ENCODE results near the gene HYDIN. TPM values are rescaled to one million over a fixed set of nuclear protein-coding genes. Genes with fewer than 3 reads are reported as not detected.
"Not testable (repeated sequence)": the region's sequence is repeated elsewhere in the genome, so short reads cannot be mapped to it uniquely, and the experiment has no call there.

HYDIN gene
- total RNA-seq, 4 donors from 2014 or later, result 0.16 to 2.0 (median 1.4) TPM; not detected in 1

DNA sequence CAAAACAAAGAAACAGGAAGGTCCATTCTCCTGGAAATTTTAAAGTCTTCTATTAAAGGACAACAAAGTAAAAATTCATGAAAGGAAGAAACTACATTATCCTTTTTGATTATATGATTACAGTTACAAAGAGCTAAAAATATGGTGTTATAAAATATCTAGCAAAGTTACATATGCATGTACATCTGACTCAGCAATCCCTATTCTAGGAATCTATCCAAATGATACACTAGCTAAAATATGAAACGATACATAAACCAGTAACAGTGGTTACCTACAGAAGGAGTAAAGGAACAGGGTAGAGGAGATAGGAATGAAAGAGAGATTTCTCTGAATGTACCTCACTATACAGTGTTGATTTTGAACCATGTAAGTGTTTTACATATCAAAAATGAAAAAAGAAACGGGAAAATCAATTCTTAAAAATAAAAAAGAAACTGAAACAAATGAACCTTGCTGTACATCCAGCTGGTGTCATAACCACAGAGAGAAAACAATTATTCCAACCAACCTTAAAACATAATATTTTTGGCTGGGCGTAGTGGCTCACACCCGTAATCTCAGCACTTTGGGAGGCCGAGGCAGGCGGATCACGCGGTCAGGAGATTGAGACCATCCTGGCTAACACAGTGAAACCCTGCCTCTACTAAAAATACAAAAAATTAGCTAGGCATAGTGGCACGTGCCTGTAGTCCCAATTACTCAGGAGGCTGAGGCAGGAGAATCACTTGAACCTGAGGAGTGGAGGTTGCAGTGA, 41.4 kb downstream of the HYDIN start:
- Histone ChIP-seq H3K4me3 (no peak overlapping the region), H3K4me1 (no peaks in the 10 kb centered on the region), H3K27ac (no peak overlapping the region), H3K9me3 (no peaks in the 10 kb centered on the region), H3K36me3 (no peaks in the 10 kb centered on the region), H3K27me3 (no peaks in the 10 kb centered on the region)
- WGBS, 2 donors (ENCODE audit: low coverage in 1 of 2), result 76 to 83% methylated on average over 7 to 9 of the region's 9 CpGs
- DNase-seq, result no peak
- intact Hi-C loops (cut with DNase I; ENCODE audit: low total_unique reads) (no loop called here), in situ Hi-C loops (cut with MboI; ENCODE audit: low pct_ligation_motif_present in 1 of 4, low pct_unique_long_range_greater_than_20kb in 1 of 4, low sequenced_read_pairs in 3 of 4) (no loop called here)
- no peak for TF ChIP-seq EP300 (IDR thresholded peaks at IDR 0.05; ENCODE audit: low read depth)
- TF ChIP-seq POLR2AphosphoS5 (IDR thresholded peaks at IDR 0.05), result no peak
- TF ChIP-seq, protein P1, sequence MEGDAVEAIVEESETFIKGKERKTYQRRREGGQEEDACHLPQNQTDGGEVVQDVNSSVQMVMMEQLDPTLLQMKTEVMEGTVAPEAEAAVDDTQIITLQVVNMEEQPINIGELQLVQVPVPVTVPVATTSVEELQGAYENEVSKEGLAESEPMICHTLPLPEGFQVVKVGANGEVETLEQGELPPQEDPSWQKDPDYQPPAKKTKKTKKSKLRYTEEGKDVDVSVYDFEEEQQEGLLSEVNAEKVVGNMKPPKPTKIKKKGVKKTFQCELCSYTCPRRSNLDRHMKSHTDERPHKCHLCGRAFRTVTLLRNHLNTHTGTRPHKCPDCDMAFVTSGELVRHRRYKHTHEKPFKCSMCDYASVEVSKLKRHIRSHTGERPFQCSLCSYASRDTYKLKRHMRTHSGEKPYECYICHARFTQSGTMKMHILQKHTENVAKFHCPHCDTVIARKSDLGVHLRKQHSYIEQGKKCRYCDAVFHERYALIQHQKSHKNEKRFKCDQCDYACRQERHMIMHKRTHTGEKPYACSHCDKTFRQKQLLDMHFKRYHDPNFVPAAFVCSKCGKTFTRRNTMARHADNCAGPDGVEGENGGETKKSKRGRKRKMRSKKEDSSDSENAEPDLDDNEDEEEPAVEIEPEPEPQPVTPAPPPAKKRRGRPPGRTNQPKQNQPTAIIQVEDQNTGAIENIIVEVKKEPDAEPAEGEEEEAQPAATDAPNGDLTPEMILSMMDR (IDR thresholded peaks at IDR 0.05), result no peak
- TF ChIP-seq POLR2A (IDR thresholded peaks at IDR 0.05), result no peak

DNA sequence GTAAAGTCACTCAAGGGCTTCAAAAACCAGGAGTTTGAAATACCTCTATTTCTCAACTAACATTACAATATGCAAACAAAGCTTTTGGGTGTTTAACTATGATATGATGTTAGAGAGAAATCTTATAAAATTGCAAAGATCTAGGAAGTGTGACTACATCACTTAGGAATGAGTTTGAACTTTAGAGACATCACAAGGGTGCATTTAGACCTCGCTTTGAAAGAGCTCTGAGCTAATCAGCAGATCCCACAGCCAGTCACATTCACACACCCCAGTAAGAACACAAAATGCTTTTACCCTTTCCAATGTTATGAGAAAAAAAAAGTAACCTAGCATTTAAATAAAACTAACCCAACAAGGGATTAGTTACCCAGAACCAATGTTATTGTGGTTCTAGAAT, 45.2 kb downstream of the HYDIN start:
- intact Hi-C loops (cut with DNase I; ENCODE audit: low total_unique reads) (no loop called here), in situ Hi-C loops (cut with MboI; ENCODE audit: low pct_ligation_motif_present in 1 of 4, low pct_unique_long_range_greater_than_20kb in 1 of 4, low sequenced_read_pairs in 3 of 4) (no loop called here)
- H3K4me1 ChIP-seq, result no peaks in the 10 kb centered on the region
- no peak overlapping the region for H3K4me3 ChIP-seq
- 59 to 64% methylated on average over 1 of the region's 1 CpG for WGBS, 2 donors (ENCODE audit: low coverage in 1 of 2)
- H3K27ac ChIP-seq, result no peak overlapping the region
- DNase-seq, result no peak
- H3K27me3 ChIP-seq, result no peaks in the 10 kb centered on the region
- H3K9me3 ChIP-seq, result no peaks in the 10 kb centered on the region
- H3K36me3 ChIP-seq, result no peaks in the 10 kb centered on the region
- no peak for TF ChIP-seq EP300 (IDR thresholded peaks at IDR 0.05; ENCODE audit: low read depth)
- TF ChIP-seq POLR2AphosphoS5 (IDR thresholded peaks at IDR 0.05), result no peak
- TF ChIP-seq, protein P1 (IDR thresholded peaks at IDR 0.05), result no peak
- TF ChIP-seq POLR2A (IDR thresholded peaks at IDR 0.05), result no peak

DNA sequence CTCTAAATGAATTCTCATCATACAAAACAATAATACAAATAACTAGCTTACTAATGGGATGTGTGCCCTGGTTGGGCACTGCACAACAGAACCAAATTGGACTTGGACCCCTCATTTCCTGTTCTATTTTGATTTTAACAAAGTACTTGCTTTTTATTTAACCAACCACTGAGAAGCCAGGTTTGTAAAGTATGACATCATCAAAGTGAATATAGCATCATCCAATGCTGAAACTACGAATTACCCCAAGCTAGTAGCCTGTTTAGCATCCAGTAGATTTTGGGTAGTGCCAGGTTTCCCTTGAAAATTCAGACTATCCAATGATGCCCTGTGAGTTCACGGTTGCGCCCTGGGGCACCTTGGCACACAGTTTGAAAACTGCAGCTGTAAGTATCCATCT, 51.0 kb downstream of the HYDIN start:
- intact Hi-C loops (cut with DNase I; ENCODE audit: low total_unique reads), result no loop called here

DNA sequence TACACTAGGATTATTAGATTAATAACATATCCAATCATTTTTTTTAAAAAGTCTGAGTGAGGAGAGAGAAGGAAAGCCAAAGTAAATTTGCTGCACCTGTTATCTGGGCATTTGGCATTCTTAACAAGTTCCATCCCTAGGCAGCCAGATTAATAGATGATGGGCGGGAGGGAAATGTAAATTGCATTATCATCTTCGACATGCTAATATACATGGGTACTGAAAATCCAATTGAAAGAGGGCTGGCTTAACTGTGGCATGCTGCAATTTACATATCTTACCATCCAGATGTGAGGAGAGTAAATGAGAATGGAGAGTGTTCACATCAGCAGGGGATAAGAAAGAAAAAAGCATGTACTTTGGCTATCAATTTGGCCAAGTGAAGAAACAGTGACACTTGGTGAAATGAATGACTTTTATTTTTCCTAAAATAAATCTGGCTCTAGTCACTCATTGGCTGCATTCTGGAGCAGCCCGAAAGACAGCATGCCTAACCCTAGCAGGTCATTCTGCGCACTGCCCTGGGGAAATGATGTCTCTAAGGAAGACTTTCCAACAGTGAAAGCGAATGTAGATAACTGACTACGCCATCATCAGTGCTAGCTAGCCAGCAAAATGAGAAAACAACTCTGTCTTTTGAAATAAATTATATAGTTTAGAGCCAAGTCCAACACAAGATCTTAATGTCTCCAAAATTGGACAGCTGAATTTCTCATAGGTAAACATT, 57.9 kb downstream of the HYDIN start:
- no peak overlapping the region for H3K27ac ChIP-seq
- no peaks in the 10 kb centered on the region for H3K9me3 ChIP-seq
- WGBS, 2 donors (ENCODE audit: low coverage in 1 of 2), result 75 to 76% methylated on average over 5 to 6 of the region's 6 CpGs
- no peaks in the 10 kb centered on the region for H3K27me3 ChIP-seq
- no peaks in the 10 kb centered on the region for H3K36me3 ChIP-seq
- in situ Hi-C loops (cut with MboI; ENCODE audit: low pct_ligation_motif_present in 1 of 4, low pct_unique_long_range_greater_than_20kb in 1 of 4, low sequenced_read_pairs in 3 of 4), result no loop called here
- DNase-seq, result no peak
- TF ChIP-seq POLR2A (IDR thresholded peaks at IDR 0.05) (no peak), EP300 (IDR thresholded peaks at IDR 0.05; ENCODE audit: low read depth) (no peak), POLR2AphosphoS5 (IDR thresholded peaks at IDR 0.05) (no peak)
- TF ChIP-seq, protein P1 (IDR thresholded peaks at IDR 0.05), result no peak
- no peak overlapping the region for H3K4me3 ChIP-seq
- H3K4me1 ChIP-seq, result no peaks in the 10 kb centered on the region
- intact Hi-C loops (cut with DNase I; ENCODE audit: low total_unique reads), result no loop called here

More for the DNA sequence above, 51.0 kb downstream of the HYDIN start:
- H3K27me3 ChIP-seq, result no peaks in the 10 kb centered on the region
- no peaks in the 10 kb centered on the region for H3K4me1 ChIP-seq
- in situ Hi-C loops (cut with MboI; ENCODE audit: low pct_ligation_motif_present in 1 of 4, low pct_unique_long_range_greater_than_20kb in 1 of 4, low sequenced_read_pairs in 3 of 4), result no loop called here
- DNase-seq, result no peak
- H3K36me3 ChIP-seq, result no peaks in the 10 kb centered on the region
- TF ChIP-seq POLR2AphosphoS5 (IDR thresholded peaks at IDR 0.05), result no peak
- TF ChIP-seq, protein P1 (IDR thresholded peaks at IDR 0.05), result no peak
- TF ChIP-seq POLR2A (IDR thresholded peaks at IDR 0.05), result no peak
- no peak for TF ChIP-seq EP300 (IDR thresholded peaks at IDR 0.05; ENCODE audit: low read depth)
- WGBS, 2 donors (ENCODE audit: low coverage in 1 of 2), result 89 to 90% methylated on average over 2 to 3 of the region's 3 CpGs
- no peak overlapping the region for H3K4me3 ChIP-seq
- H3K9me3 ChIP-seq, result no peaks in the 10 kb centered on the region
- H3K27ac ChIP-seq, result no peak overlapping the region

DNA sequence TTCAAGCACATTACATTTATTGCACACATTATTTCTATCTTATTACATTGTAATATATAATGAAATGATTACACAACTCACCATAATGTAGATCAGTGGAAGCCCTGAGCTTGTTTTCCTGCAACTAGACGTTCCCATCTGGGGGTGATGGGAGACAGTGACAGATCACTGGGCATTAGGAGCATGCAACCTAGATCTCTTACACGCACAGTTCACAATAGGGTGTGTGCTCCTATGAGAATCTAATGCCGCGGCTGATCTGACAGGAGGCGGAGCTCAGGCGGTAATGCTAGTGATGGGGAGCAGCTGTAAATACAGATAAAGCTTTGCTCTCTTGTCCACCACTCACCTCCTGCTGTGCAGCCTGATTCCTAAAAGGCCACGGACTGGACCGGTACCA, 69.5 kb downstream of the HYDIN start:
- H3K4me1 ChIP-seq; in situ Hi-C loops (cut with MboI; ENCODE audit: low pct_ligation_motif_present in 1 of 4, low pct_unique_long_range_greater_than_20kb in 1 of 4, low sequenced_read_pairs in 3 of 4); H3K9me3 ChIP-seq; H3K36me3 ChIP-seq; H3K27me3 ChIP-seq; DNase-seq; H3K4me3 ChIP-seq; intact Hi-C loops (cut with DNase I; ENCODE audit: low total_unique reads); H3K27ac ChIP-seq: not testable (repeated sequence)
- WGBS, 2 donors (ENCODE audit: low coverage in 1 of 2), result 89% methylated on average over 4 of the region's 8 CpGs; no CpG with 5 or more reads in 1 of the 2 donors

DNA sequence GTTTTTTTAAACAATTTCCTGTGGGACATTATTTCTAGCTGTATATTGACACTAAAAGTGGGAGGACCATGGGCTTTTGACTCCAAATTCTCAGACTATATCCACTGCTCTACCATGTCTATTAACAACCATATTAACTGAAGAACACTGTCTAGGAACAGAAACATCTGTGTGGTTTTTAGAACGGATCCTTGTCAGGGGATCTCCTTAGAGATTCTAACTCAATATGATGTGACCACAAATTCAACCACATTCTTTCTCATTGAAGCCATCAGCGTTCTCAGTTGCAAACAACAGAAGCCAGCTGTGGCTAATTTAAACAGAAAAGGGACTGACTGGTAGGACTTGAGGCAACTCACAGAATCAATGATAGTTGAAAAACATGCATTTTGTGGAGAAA, 73.2 kb downstream of the HYDIN start:
- H3K9me3 ChIP-seq; H3K27me3 ChIP-seq; intact Hi-C loops (cut with DNase I; ENCODE audit: low total_unique reads); H3K36me3 ChIP-seq; H3K4me3 ChIP-seq; H3K4me1 ChIP-seq; DNase-seq; in situ Hi-C loops (cut with MboI; ENCODE audit: low pct_ligation_motif_present in 1 of 4, low pct_unique_long_range_greater_than_20kb in 1 of 4, low sequenced_read_pairs in 3 of 4); H3K27ac ChIP-seq: not testable (repeated sequence)
- 61% methylated on average over 2 of the region's 2 CpGs; no CpG with 5 or more reads in 1 of the 2 donors for WGBS, 2 donors (ENCODE audit: low coverage in 1 of 2)
